Fibroblast of upper back skin (primary cell): ENCODE data around the gene SIN3B.
A peak's percentile ranks its signal among the peaks of the same experiment; 100 is the strongest.

Experiments used
- DNase-seq: peaks from one replicate; pipeline ENCODE4 v3.0.0-alpha.2; 2013

Gene SIN3B

DNA sequence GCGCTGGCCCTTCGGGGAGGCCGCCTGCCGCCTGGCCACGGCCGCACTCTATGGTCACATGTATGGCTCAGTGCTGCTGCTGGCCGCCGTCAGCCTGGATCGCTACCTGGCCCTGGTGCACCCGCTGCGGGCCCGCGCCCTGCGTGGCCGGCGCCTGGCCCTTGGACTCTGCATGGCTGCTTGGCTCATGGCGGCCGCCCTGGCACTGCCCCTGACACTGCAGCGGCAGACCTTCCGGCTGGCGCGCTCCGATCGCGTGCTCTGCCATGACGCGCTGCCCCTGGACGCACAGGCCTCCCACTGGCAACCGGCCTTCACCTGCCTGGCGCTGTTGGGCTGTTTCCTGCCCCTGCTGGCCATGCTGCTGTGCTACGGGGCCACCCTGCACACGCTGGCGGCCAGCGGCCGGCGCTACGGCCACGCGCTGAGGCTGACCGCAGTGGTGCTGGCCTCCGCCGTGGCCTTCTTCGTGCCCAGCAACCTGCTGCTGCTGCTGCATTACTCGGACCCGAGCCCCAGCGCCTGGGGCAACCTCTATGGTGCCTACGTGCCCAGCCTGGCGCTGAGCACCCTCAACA is 60.8 kb downstream of the SIN3B start:
- no peak for DNase-seq

DNA sequence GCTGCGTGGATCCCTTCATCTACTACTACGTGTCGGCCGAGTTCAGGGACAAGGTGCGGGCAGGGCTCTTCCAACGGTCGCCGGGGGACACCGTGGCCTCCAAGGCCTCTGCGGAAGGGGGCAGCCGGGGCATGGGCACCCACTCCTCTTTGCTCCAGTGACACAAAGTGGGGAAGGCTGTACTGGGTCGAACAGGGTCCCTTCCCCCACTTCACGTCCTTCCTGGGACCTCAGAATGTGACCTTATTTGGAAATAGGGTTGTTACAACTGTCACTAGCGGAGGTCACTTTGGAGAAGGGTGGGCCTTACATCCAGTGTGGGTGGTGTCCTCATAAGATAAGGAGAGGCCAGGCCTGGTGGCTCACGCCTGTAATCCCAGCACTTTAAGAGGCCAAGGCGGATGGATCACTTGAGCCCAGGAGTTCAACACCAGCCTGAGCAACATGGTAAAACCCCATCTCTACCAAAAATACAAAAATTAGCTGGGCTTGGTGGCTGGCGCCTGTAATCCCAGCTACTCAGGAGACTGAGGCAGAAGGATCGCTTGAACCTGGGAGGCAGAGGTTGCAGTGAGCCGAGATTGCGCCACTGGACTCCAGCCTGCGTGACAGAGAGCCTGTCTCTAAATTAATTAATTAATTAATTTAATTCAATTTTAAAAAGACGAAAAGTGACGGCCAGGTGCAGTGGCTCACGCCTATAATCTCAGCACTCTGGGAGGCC is 61.4 kb downstream of the SIN3B start:
- DNase-seq = no peak

DNA sequence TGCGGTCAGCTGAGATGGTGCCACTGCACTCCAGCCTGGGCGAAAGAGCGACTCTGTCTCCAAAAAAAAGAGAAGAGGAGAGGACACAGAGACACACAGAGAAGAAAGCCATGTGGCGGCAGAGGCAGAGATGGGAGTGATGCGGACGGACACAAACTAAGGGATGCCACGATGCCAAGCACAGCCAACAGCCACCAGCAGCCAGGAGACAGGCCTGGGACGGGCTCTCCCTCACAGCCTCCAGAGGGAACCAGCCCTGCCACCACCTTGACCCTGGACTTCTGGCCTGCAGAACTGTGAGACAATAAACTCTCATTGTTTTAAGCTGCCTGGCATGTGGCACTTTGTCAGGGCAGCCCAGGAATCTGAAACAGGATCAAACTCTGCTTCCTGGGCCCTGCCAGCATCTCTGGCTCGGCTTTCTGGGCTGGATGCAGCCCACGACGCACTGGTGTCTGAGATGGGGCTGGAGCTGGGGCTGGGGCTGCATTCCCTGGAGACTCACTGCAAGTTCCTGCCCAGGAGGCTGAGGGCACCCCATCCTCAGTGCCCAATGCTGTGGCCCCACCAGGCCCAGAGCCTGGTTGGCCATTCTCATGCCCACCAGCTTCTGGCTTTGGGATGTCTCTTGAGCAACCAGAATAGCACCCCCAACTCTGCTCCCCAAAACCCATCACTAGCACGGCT is 62.6 kb downstream of the SIN3B start:
- DNase-seq = no peak

DNA sequence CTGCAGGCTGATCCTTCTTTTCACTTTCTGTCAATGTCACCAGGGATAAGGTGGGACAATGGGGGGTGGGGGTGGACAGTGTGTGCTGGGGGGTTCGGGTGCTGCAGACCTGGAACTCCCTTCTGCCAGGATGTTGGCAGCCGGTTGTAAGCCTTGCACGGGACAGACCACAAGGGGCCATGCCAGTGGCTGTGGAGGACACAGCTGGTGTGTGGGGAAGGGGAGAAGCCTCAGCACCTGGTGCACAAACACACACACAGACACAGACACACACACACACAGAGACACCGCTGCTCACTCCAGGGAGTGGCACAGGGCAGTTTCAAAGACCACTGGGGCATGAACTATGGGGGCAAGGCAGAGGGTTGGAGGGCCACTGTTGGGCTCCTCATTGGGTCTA is 63.2 kb downstream of the SIN3B start:
- DNase-seq = no peak

DNA sequence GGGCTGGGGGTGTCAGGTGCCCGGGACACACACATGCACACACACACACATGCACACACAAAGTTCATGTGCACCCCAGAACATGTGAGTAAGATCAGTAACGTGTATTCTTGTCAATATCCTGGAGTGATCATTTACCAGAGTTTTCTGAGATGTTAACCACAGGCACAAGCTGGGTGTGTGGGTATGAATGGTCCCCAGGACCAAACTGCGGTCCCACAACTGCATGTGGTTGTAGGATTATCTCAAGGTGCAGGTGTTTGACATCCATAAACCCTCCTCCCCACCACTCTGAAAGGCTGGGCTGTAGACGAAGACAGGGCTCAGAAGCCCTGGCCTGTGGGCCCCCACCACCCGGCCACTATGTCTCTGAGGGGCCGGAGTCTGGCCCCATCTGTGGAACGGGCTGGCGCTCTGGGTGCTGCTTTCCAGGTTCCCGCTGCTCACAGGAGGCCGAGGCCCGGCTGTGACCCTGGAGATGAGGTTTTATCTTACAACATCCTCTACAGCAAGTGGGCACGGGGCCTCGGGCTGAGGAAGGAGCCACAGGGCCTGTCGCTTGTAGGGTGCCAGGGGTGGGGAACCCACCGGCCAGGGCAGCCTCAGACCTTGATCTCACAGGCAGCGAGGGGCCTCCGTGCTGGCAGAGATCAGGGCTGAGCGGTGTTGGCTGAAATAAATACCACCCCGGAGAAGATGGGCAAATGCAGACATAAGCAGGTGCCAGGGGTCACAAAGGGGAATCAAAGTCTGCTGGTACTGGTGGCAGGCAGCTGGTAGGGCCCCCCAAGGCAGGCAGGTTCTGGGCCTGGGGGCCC is 63.9 kb downstream of the SIN3B start:
- no peak for DNase-seq

DNA sequence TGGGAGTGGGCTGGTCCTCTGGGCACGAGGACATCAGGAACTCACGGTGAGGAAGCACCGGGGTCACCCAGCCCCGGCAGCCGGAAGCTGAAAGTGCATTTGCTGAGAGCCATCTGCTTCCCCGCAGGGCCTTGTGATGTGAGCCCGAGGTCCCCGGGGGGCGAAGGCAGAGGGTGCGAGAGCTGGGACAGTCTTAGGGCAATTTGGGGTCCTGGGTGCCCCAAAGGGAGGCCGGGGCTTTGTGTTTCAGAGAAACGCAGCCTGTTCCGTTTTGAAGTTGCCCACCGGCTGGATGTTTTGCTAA is 64.4 kb downstream of the SIN3B start:
- no peak for DNase-seq

DNA sequence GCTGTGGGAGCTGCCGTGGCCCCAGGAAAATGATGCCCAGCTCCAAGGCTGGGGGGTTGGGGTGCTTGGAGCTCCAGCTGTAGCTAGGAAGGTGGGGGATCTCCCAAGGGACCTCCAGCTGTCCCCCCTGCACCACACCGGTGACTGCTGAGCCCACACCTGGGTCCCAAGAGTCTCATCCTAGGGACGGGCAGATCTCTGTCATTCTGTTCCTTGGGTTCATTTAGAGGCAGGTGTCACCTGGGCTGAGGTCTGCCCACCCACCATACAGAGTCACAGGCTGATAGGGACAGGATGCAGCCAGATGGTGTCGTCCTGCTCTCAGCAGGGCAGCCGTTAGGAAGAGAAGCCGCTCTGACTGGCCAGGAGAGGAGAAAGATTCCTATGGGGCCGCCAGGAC is 64.9 kb downstream of the SIN3B start:
- DNase-seq = no peak

DNA sequence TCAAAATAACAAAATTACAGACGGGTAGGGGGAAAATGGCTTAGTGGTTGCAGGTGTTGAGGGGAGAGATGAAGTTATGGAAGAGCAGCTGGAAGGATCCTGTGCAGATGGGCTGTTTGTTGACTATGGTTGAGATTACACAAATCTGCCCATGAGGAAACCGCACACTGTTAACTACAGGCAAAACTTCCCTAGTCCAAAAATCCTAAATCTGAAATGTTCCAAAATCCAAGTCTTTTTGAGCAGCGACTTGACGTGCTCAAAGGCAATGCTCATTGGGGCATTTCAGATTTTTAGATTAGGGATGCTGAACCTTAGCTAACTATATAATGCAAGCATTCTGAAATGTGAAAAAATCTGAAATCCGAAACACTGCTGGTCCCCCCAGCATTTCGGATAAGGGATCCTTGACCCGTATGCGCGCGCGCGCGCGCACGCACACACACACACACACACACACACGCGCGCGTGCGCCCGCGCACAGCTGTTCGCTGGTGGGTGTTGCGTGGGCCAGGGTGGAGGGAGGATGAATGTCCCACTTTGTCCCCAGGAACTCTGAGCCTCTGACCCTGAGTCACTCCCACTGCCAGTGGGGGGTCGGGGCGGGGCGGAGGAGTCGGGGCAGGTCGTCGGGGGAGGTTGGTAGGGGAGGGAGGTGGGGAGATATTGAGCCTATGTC is 66.4 kb downstream of the SIN3B start:
- no peak for DNase-seq

DNA sequence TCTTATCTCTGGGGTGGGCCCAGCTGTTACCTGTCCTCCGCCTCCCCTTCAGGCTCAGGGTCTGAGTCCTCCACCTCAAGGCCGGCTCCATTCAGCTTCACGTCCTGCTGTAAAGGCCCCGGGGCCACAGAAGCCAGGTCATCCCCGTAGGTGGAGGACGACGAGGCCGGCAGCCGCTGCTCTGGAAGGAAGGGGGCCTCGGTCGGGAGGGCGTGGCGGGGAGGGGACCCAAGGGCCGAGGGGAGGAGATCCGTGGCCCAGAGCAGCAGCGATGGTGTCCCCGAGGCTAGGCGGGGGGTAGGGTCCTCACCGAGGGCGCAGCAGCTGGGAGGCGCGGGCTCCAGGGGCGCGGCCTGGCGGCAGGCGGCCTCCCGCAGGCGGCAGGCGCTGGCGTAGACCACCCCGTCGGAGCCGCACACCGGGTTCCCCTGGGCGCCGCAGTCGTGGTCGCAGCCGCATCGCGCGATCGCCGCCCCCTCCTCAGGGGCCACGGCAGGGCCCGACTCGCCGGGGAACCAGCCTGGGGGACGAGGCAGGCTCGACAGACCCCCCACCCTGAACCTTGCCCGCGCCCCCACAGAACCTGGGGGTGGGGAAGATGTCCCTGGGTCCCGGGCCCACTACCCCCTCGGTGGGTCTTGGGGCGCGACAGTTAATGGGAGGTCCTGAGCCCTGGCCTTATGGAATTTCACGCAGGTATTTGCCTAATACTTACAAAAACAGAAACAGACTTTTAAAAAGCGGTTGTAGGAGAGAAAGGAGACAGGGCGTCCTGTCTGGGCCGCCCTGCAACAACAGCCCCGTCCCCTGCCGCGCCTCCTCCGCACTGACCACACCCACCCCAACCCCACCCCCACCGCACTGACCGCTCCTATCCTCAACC is 67.2 kb downstream of the SIN3B start:
- DNase-seq = no peak

DNA sequence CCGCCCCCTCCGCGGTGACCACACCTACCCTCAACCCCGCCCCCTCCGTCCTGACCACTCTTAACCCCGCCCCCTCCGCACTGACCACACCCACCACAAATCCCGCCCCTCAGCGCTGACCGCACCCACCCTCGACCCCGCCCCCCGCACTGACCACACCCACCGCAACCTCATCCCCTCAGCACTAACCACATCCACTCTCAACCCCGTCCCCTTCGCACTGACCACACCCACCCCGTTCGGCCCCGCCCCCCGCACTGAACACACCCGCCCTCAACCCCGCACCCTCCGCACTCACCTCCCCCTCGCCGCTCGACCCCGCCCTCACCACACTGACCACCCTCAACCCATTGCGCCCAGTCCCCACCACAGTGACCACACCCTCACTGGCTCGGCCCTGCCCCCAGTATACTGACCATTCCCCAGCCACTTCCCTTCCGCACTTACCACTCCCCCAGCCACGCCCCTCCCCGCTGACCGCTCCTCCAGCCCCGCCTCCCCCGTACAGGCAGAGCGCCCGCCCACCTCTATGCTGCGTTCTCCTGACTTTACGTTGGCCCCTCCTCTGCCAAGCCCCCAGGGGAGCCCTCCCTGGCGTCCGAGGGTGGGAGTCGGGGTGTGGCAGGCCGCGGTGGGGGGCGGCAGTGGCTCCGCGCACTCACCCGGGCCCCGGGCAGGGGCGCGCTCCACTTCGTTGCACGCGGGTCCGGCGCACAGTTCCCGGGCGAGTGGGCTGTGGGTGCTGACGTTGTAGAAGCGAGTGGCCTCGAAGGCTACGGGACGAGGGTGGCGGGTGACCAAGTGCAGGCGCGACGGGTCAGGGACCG is 68.0 kb downstream of the SIN3B start:
- DNase-seq = peak; percentile 87

DNA sequence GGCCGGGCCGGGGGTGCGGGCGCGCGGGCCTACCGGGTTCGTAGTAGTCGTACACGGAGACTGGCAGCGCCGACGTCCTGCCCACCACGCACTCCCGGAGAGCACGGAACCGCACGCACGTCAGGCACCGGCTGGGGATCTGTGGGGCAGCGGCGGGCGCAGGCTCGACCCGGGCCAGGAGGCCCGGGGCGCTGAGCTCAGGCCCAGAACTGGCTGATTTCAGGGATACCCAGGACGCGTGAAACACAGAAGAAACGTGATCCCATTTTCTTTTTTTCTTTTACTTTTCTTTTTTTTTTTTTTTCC is 68.6 kb downstream of the SIN3B start:
- peak; percentile 3 for DNase-seq

DNA sequence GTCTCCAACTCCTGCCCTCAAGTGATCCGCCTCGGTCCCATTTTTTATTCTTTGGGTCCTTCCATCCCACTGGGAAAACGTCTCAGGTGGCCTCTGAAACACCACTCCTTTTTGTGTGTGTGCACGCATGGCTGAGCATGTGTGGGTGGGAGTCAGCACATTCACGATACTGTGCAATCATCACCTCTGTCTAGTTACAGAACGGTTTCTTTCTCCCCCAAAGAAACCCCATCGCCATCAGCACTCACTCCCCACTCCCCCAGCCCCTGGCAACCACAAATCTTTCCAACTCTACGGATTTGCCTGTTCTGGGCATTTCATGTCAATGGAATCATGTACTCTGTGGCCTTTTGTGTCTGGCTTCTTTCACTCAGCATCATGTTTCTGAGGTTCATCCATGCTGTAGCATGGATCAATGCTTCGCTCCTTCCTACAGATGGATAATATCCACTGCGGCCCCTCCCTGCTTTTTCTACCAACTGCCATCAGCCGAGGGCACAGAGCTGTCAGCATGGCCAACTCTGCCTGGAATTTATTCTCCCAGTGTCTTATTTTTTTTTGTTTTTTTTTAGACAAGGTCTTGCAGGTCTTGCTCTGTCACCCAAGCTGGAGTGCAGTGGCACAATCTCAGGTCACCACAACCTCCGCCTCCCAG is 69.3 kb downstream of the SIN3B start:
- no peak for DNase-seq

DNA sequence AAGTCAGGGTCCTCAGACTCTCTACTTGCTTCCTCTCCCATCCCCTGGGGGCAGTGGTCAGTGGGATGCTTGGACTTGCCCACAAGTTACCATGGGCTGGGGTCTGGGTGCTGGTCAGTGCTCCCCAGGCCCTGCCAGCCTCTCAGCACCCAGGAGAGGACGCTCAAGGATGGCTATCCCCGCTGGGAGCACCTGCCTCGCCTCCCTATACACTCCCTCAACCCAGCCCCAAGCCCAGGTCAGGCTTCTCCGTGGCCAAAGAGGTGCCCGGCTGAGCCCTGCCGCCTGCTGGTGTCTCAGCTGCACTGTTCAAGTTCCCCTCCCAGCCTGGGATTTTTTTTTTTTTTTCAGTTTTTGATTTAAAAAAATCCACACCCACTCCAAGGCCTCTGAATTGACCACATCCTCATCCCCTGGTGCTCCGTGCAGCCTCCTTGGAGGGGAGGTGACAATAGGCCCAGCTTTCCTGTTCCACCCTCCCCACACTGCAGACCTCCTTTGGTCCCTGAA is 70.4 kb downstream of the SIN3B start:
- DNase-seq = no peak

DNA sequence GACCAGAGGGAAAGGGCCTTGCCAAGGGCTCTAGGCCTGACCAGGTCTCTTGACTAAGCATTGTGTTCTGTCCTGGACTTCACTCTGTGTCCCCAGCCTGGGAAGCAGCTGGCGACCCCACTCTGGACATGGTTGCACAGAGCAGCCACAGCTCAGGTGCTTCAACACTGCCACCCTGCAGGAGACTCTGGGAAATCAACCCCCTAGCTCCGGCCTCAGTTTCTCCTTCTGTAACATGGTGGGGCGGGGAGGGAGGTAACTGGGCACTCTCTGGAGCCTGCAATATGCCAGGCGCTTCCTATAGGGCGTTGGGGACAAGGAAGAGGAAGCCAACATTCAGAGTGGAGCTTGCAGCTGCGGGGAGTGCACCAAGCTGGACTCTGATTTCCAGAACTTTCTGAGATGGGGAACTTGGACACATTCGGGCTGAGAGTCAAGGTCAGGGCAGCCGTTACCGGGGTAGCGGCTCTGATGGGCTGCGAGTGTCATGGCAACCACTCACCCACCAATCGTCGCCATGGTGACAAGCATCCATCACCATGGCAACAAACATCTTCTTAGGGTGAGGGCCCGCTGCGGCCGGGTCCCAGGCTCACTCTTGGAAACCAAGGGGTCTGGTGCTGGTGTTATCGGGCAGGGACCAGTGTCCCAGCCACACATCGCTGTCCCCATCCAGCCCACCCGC is 72.4 kb downstream of the SIN3B start:
- no peak for DNase-seq

DNA sequence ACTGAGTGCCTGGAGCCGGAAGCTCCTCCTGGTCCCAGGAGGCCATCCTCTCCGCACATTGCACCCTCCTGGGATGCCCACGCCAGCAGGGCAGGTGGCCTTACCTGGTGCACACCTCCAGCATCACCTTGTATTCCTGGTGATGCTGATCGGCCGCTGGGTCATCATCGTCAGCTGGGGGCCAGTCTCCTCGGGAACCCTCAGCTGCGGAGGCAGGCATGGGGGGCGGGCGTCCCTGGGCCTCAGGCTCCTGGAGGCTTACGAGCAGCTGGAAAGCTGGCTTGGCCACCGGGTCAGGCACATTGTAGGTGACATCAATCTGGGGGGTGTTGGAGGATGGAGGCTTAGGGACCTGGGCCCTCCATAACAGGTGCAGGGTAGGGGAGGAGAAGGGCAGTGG is 73.3 kb downstream of the SIN3B start:
- no peak for DNase-seq

DNA sequence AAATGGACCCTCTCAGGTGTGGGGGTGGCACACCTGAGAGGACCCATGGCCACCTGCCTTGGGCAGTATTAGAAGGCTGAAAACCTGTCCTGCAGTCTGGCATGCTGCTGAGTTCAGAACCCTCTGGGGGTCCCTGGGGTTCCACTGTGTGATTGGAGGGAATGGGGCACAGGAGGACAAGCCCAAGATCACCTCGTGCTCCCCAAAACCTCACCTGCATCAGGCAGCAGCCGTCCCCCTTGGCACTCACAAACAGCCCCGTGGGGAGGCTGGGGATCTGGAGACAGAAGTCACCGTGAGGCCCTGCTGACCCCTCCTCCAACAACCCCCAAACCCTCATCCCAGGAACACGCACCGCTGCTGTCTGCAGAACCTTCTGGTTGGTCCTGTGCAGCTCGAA is 74.1 kb downstream of the SIN3B start:
- DNase-seq = no peak

DNA sequence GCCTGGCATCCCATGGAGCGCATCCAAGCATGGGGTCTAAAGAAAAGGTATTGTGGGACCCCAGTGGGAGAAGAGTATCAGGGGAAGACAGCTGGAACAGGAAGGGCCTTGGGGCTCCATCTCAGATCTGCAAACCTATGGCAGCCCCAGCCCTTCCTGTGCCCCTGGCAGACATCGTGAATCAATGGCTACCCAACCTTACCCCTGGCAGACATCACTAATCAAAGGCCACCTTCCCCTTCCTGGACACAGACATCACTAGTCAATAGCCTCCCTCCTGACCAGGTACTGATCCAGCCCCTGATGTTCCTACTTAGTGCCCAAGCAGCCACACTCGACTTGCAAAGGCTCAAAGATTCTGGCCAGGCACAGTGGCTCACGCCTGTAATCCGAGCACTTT is 75.4 kb downstream of the SIN3B start:
- no peak for DNase-seq

DNA sequence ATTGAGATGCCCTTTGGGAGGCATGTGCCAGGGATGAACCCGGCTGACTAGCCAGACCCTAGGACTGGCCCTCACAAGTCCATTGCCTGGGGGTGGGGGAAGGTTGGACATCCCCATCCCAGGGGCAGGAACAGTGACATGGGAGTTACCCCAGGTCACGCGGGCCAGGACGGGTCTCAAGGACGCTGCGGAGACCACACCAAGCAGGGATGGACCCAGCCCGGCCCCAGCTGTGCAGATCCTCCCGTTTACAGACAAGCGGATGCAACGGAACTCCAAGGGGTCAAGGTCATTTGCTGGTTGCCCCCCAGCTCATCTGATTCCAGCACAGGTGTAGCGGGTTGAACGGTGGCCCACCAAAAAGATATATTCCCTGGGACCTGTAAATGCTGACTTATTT is 79.6 kb downstream of the SIN3B start:
- DNase-seq = no peak

DNA sequence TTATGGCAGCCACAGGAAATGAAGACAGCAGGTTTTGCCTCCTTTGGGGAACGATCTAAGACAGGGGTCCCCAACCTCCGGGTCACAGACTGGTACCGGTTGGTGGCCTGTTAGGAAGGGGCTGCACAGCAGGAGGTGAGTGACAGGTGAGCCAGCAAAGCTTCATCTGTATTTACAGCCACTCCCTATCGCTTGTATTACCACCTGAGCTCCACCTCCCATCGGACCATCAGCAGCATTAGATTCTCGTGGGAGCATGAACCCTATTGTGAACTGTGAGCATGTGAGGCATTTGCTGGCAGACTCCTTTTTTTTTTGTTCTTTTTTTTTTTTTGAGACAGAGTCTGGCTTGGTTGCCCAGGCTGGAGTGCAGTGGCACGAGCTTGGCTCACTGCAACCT is 81.8 kb downstream of the SIN3B start:
- DNase-seq = no peak

DNA sequence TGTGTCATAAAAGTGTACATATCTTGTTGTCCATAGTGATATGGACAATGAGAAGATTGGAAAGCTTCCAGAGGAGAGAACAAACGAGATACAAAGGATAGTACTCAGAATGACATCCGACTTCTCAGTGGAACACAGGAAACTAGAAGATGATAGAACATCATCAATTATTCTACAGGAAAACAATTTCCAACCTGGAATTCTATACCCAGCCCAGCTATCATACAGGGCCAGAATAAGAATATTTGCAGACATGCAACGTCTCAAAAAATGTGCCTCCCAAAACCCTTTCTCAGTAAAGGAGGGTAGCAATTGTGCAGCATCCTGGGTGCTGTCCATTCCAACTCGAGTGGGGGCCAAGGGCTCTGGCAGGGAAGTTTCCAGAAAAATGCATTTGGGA is 83.6 kb downstream of the SIN3B start:
- DNase-seq = no peak
